Heart right ventricle (tissue), 16 donors: Measurements from ENCODE around the gene BICDL1. TPM values are rescaled to one million over a fixed set of nuclear protein-coding genes. Genes with fewer than 3 reads are reported as not detected.

ENCODE experiments used
- ATAC-seq, 8 donors: fragments of 200-7000 bp; cut with Tn5 transposase; one replicate each; pipeline ENCODE4 v1.9.1; 2020; ENCODE audit warnings: mild to moderate bottlenecking in 8 of 8, moderate library complexity in 8 of 8, moderate number of reproducible peaks in 1 of 8
- DNase-seq, 2 donors: peaks; one replicate each; pipeline ENCODE4 v3.0.0-alpha.2; 2020
- H3K27ac ChIP-seq, 10 donors: fragments of 200-600 bp; sonication (generic) in 2 of 10; one replicate each; pipeline versions ENCODE4 v1.5.0 to v1.8.0; 2020 to 2022; ENCODE audit warnings: mild to moderate bottlenecking in 3 of 10
- H3K27me3 ChIP-seq, 7 donors: fragments of 200-600 bp; one replicate each; pipeline ENCODE4 v1.8.0; 2021 to 2022; ENCODE audit warnings: mild to moderate bottlenecking in 2 of 7
- H3K36me3 ChIP-seq, 9 donors: fragments of 200-600 bp; sonication (generic) in 1 of 9; one replicate each; pipeline versions ENCODE4 v1.5.0 to v1.8.0; 2020 to 2022; ENCODE audit warnings: mild to moderate bottlenecking in 2 of 9
- H3K4me1 ChIP-seq, 9 donors: fragments of 200-600 bp; sonication (generic) in 1 of 9; one replicate each; pipeline versions ENCODE4 v1.5.0 to v1.8.0; 2020 to 2022; ENCODE audit warnings: mild to moderate bottlenecking in 4 of 9
- H3K4me3 ChIP-seq, 10 donors: fragments of 200-600 bp; sonication (generic) in 2 of 10; one replicate each; pipeline versions ENCODE4 v1.5.0 to v1.8.0; 2020 to 2022; ENCODE audit warnings: mild to moderate bottlenecking in 7 of 10, moderate library complexity in 2 of 10
- H3K9me3 ChIP-seq, 11 donors: fragments of 200-600 bp in 10 of 11; sonication (generic) in 2 of 11; one replicate each; pipeline versions ENCODE4 v1.5.0 to v1.8.0; 2013 to 2022; ENCODE audit warnings: mild to moderate bottlenecking in 2 of 11, control low read depth in 1 of 11, moderate library complexity in 1 of 11
- CTCF ChIP-seq, 9 donors: fragments of 200-600 bp; sonication (generic) in 2 of 9; IDR thresholded peaks; one replicate each; pipeline versions ENCODE4 v1.5.0 to v1.8.0; 2021 to 2022; ENCODE audit warnings: antibody characterized with exemption in 9 of 9, mild to moderate bottlenecking in 5 of 9, moderate library complexity in 1 of 9
- WGBS, 2 donors: extraction: QIAGEN DNeasy Blood & Tissue Kit; methylation state at CpG; one replicate each; pipeline ENCODE4 v1.1.7; 2013; ENCODE audit warnings: inconsistent platforms in 1 of 2; 5-methylcytosine and 5-hydroxymethylcytosine counted together
- intact Hi-C, 10 donors: fragments of 100-400 bp; cut with DNase I; formaldehyde crosslinking; loops; one replicate each; pipeline versions ENCODE4 v1.11.1 to v1.14.2; 2022
- polyA plus RNA-seq, 2 donors: library from polyadenylated mRNA; stranded (reverse); fragments of 200-250 nt; gene quantifications; one replicate each; pipeline ENCODE4 v1.2.3, GENCODE V29; 2013
- total RNA-seq, 10 donors: library from RNA; stranded (reverse); fragmentation: NEBNext Ultra II Directional in 3 of 10; extraction: Animal tissue kit (Norgen Biotek cat#: 25700) in 3 of 10; gene quantifications; one replicate each; pipeline versions ENCODE4 v1.2.1 to v1.2.4, GENCODE V29; 2021 to 2023
- donor health status: Arrhythmogenic right ventricular cardiomyopathy.
- donor health status: ischemic (EF 13 %, LVEDD 7.1; RV severe dilation, severe dysfunction).
- donor health status: healthy with polysubstance abuse.
- donor health status: DM: no; HTN: yes; CAD: no.
- donor health status: DM: no; HTN: no; CAD: no.
- donor health status: ischemic (EF 25% LVEDD 6.9; RV normal size, moderate dysfunction).
- donor health status: ischemic (EF 25% LVEDD 5.7; RV mildly dilated, moderate dysfunction).
- donor health status: healthy.
- donor health status: DM: yes; HTN: yes; CAD: no.
- donor health status: Ischemic cardiomyopathy.
- donor health status: ischemic (EF 35%, LVEDD 5.7; RV mildly dilated, moderate dysfunction).
- donor health status: nonischemic (EF 11% LVEDD 7.7; RV severe dilation, severe dysfunction).
- donor health status: DM: yes; HTN: yes; CAD: no.
- donor health status: PGD.
- donor health status: ischemic (EF 29% LVEDD 5.4; RV normal size, mild dysfunction).
- donor health status: nonischemic (EF 23%, LVEDD 6.1; RV moderate dilation, normal function).

Gene BICDL1
- total and polyA plus RNA-seq, 12 donors: 0.10 to 1.5 (median 0.34) TPM; not detected in 2

DNA sequence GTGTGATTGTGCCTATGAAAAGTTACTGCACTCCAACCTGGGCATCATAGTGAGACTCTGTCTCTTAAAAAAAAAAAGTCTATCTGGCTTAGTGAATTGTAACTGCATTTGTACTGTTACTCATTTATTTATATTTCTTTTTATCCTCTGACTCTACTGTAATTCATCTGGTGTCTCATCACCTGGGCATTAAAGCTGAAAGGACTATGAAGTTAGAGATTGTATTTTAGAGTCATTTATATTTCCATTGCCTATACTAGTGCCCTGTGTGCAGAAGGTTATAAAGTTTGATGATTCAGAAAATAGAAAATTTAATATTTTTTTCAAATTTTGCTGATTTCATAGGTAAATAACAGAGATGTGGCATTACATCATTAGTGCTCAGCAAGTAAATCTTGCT, 30.2 kb downstream of the BICDL1 start:
- Histone ChIP-seq H3K27ac (no peak overlapping the region), H3K36me3 (no peaks in the 10 kb centered on the region), H3K9me3 (peaks cover 0 to 8% (median 0%) of the 10 kb centered on the region in 11 donors), H3K4me1 (no peaks in the 10 kb centered on the region), H3K27me3 (peaks cover 0 to 16% (median 3%) of the 10 kb centered on the region in 7 donors), H3K4me3 (no peak overlapping the region)
- no peak for DNase-seq
- intact Hi-C loops: no loop called here
- no peak for TF ChIP-seq CTCF (IDR thresholded peaks at IDR 0.05)
- ATAC-seq: no peak

DNA sequence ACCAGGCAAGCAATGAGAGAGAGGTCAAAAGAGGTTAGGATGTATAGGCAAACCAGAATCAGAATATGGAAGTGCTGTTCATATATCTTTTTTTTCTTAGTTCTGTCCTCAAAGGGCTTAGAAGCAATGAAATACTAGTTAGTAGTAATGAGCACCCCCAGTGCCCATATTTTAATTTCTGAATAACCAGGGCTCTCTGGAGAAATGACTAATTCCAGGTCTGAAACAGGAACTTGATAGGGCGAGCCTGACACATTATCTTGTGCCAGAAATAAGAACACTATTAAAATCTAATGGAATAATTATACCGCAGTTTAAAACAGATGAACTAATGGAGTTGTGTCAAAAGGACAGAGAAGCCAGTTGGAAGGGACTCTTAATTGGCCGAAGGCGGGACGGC, 30.9 kb downstream of the BICDL1 start:
- no peak for ATAC-seq
- Histone ChIP-seq H3K36me3 (no peaks in the 10 kb centered on the region), H3K4me1 (no peaks in the 10 kb centered on the region), H3K4me3 (no peak overlapping the region), H3K27ac (no peak overlapping the region), H3K9me3 (peaks cover 0 to 15% (median 0%) of the 10 kb centered on the region in 11 donors), H3K27me3 (peaks cover 0 to 16% (median 3%) of the 10 kb centered on the region in 7 donors)
- WGBS, 2 donors: 82 to 85% methylated on average over 5 of the region's 5 CpGs
- DNase-seq: no peak
- intact Hi-C loops: no loop called here
- TF ChIP-seq CTCF (IDR thresholded peaks at IDR 0.05): no peak

DNA sequence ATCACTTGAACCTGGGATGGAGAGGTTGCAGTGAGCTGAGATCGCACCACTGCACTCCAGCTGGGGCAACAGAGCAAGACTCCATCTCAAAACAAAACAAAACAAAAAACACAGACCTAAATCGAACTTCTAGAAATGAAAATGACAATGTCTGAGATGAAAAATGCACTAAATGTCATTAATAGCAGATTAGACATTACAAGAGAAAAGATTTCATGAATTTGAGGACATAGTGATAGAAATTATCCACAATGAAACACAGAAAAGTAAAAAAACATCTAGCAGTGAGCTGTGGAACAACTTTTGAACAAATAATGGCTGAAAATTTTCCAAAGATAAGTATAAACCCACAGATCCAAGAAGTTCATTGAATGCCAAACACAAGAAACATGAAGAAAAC, 35.2 kb downstream of the BICDL1 start:
- no peaks in the 10 kb centered on the region for H3K36me3 ChIP-seq
- DNase-seq: no peak
- no peak for TF ChIP-seq CTCF (IDR thresholded peaks at IDR 0.05)
- intact Hi-C loops: no loop called here
- peaks cover 0 to 15% (median 0%) of the 10 kb centered on the region in 11 donors for H3K9me3 ChIP-seq
- H3K4me3 ChIP-seq: no peak overlapping the region
- H3K27me3 ChIP-seq: peaks cover 0 to 3% (median 0%) of the 10 kb centered on the region in 7 donors
- WGBS, 2 donors: 77% methylated on average over 2 of the region's 2 CpGs
- no peaks in the 10 kb centered on the region for H3K4me1 ChIP-seq
- no peak for ATAC-seq
- no peak overlapping the region for H3K27ac ChIP-seq

DNA sequence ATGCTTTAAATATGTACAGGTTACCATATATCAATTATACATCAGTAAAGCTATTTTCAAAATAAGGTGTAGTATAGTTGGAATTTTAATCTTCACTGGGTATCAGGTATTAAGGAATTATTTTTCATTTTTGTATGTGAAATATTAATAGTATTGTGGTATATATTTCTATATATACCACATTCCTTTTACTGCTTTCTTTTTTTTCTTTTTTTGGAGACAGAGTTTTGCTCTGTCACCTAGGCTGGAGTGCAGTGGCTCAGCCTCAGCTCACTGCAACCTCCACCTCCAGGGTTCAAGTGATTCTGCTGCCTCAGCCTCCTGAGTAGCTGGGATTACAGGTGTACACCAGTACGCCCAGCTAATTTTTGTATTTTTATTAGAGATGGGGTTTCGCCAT, 36.6 kb downstream of the BICDL1 start:
- TF ChIP-seq CTCF (IDR thresholded peaks at IDR 0.05): no peak
- intact Hi-C loops: no loop called here
- WGBS, 2 donors: 91 to 97% methylated on average over 2 of the region's 2 CpGs
- DNase-seq (no peak), ATAC-seq (no peak)
- Histone ChIP-seq H3K4me3 (no peak overlapping the region), H3K27ac (no peak overlapping the region), H3K4me1 (no peaks in the 10 kb centered on the region), H3K27me3 (peaks cover 0 to 3% (median 0%) of the 10 kb centered on the region in 7 donors), H3K9me3 (peaks cover 0 to 15% (median 0%) of the 10 kb centered on the region in 11 donors), H3K36me3 (no peaks in the 10 kb centered on the region)
